Measurements from ENCODE around the gene SLC16A2.
A peak's percentile ranks its signal among the peaks of the same experiment; 100 is the strongest.

Gene SLC16A2

GRCh38 chrX:74421036-74421739 lies at the start of gene SLC16A2:
Gene SLC16A2, plus strand, starts transcription at chrX:74421493. Its CDS starts 145 bp downstream, at chrX:74421638.
- peak; percentile 17 for DNase-seq

- DNase-seq, result no peak
Observed at GRCh38 chrX:74372272-74372671, 49.0 kb upstream of the SLC16A2 start.

DNA sequence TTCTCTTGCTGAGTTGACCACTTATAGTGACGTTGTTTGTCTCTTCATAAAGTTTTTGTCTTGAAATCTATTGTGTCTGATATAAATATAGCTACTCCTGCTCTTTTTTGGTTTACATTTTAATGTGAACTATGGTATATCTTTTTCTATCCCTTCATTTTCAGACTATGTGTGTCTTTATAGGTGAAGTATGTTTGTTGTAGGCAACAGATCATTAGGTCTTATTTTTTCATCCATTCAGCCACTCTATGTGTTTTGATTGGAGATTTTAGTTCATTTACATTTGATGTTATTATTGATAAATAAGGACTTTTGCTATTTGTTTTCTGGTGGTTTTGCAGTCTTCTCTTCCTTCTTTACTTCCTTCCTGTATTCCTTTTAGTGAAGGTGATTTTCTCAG lies 44.0 kb upstream of the SLC16A2 start:
- DNase-seq, result no peak

GRCh38 chrX:74382613-74383012 lies 38.7 kb upstream of the SLC16A2 start:
- DNase-seq, result peak; percentile 78

DNA sequence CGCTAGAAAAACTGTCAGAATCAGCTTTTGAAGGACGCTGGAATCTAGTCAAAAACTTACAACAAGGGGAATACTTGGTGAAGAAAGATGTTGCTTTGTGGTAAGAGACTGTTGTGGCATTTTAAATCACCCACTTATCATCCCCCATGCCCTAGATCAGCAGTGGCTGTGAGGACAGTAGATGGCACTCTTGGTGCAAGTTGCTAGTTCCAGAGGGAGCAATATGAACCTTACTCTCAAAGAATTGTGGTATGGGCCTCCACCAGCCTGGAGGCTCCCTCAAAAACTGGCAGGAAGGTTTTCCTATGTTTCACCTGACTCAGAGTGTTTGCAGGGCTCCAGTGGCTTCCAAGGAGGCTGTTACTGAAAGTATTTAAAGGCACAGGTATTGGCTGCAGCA lies 37.7 kb upstream of the SLC16A2 start:
- DNase-seq, result peak; percentile 53

- no peak for DNase-seq
Observed at GRCh38 chrX:74389016-74389722, 32.1 kb upstream of the SLC16A2 start.

DNA sequence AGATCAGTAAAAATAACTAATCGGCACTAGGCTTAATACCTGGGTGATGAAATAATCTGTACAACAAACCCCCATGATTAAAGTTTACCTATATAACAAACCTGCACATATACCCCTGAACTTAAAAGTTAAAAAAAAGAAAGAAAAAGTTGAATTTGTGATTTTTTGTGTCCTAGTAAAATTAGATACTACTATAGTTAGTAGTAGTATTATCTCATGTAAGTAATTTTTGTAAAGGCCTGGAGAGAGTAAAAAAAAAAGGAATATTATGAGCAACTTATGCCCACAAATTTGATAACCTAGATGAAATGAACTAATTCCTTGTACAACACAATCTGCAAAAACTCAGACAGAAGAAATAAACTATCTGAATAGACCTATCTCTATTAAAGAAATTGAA lies 25.7 kb upstream of the SLC16A2 start:
- no peak for DNase-seq

DNA sequence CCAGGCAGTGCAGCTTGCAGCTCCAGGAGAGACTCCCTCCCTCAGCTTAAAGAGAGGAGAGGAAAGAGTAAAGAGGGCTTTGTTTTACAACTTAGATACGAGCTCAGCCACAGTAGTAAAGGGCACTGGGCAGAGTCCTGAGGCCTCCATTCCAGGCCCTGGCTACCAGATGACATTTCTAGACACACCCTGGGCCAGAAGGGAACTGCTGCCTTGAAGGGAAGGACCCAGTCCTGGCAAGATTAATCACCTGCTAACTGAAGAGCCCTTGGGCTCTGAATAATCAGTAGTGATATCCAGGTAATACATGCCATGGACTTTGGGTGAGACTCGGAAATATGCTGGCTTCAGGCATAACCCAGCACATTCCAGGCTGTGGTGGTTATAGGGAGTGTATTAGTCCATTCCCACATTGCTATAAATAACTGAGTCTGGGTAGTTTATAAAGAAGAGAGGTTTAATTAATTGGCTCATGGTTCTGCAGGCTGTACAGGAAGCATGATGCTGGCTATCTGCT lies 15.3 kb upstream of the SLC16A2 start:
- DNase-seq, result no peak

DNA sequence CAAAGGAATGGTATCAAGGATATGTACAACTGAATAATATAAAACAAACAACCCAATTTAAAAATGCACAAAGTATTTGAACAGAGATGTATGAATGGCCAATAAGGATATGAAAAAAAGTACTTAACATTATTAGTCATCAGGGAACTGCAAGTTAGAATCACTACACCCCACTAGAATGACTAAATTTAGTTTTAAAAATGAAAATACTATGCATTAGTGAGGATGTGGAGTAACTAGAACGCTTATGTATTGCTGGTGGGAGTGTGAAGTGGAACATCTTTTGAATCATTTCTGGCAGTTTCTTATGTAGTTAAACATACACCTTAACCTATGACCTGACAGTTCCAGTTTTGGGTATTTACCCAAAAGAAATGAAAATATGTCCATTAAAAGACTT lies 13.0 kb upstream of the SLC16A2 start:
- no peak for DNase-seq

GRCh38 chrX:74419864-74420195 lies 1.5 kb upstream of the SLC16A2 start:
- no peak for DNase-seq

DNA sequence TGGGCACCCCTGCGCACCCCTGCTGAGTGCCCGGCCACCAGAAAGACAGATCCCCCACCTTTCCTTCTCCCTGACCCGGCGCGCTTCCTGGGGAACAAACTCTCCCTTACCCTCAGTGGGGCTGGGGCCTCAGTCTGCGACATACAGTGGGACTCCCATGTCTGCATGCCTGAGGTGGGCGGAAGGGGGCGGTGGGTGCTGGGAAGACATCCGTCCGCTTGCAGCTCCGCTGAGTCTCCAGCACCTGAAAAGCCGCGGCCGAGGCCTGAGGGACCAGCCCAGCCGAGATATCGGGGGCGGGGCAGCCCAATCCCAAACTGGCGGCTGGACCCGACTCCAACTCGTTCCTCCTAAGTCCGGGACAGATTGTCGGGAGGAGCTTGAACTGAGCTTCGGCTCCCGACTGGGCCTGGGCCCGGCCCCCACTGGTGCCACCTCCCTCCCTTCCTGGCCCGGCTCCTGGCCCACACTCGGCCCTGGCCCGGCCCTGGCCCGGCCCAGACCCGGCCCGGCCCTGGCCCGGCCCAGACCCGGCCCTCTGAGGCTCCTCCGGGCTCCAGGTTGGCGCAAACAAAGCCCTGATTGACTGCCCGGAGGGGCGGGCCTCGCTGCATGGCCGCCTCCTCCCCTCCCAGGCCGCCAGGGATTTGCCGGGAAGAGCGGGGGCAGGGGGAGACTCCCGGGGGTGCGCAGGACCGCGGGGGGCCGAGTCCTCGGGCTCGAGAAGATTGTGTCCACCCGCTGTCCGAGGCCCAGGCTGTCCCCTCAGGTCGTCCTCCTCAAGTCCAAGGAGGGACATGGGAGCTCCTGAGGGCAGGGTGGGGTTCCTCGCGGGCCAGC lies 877 bp upstream of the SLC16A2 start:
- DNase-seq, result no peak

DNA sequence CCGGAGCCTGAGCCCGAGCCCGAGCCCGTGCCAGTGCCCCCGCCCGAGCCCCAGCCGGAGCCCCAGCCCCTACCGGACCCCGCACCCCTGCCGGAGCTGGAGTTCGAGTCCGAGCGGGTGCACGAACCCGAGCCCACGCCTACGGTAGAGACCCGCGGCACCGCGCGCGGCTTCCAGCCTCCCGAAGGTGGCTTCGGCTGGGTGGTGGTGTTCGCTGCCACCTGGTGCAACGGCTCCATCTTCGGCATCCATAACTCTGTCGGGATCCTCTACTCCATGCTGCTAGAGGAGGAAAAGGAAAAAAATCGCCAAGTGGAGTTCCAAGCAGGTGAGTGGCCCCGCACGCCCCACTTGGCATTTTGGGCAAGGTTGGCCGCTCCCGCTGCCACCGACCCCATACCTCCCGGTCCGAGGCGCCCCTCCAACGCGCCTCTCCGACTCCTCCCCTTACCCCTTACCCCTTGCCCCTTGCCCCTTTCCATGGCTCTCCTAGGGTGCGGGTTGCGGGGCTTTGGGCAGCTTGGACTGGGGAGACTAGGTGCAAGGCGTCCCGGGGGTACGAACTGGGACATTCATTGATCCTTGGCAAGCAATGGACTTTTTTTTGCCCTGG lies 553 bp downstream of the SLC16A2 start:
- DNase-seq, result no peak

- peak; percentile 27 for DNase-seq
Observed at GRCh38 chrX:74422576-74423288, 1.4 kb downstream of the SLC16A2 start.

- DNase-seq, result no peak
Observed at GRCh38 chrX:74423289-74423998, 2.2 kb downstream of the SLC16A2 start.

- DNase-seq, result no peak
Observed at GRCh38 chrX:74426071-74426470, 4.8 kb downstream of the SLC16A2 start.

DNA sequence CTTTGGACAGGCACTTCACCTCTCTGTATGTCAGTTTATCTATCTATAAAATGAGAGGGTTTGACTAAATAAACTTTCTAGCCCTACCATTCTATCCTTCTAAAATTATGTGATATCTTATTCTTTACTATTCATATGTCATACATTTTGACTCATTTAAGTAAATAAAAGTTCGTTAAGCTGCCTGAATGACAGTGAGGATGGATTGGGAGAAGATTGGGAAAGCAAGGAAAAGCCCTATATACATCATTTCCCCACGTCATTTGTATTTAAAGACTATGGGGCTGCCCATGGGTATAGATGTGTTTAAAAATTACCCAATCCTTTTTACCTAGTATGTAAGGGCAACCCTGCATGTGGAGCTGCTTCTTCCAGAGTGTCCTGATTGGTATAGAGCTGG lies 5.3 kb downstream of the SLC16A2 start:
- no peak for DNase-seq

- no peak for DNase-seq
Observed at GRCh38 chrX:74431797-74432196, 10.5 kb downstream of the SLC16A2 start.

- DNase-seq, result no peak
Observed at GRCh38 chrX:74434336-74434735, 13.0 kb downstream of the SLC16A2 start.

GRCh38 chrX:74437530-74437929 lies 16.2 kb downstream of the SLC16A2 start:
- DNase-seq, result no peak

DNA sequence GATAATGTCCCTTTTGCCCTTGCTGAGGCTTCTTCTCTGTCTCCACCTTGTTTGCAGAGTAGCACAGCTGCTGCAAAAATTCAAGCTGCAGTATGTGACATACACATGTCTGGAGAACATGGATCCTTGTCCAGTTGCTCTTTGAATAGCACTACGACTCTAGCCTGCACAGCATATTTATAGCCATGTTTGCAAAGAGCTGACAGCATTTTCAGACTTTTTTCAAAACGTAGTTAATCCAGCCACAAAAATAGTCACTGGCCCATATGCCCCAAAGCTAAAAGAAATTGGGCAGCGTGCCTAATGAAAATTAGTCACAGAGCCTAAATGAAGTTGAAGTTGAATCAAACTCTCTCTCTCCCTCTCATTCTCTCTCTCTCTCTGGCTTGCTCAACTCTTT lies 17.5 kb downstream of the SLC16A2 start:
- no peak for DNase-seq

GRCh38 chrX:74445099-74445498 lies 23.8 kb downstream of the SLC16A2 start:
- no peak for DNase-seq

DNA sequence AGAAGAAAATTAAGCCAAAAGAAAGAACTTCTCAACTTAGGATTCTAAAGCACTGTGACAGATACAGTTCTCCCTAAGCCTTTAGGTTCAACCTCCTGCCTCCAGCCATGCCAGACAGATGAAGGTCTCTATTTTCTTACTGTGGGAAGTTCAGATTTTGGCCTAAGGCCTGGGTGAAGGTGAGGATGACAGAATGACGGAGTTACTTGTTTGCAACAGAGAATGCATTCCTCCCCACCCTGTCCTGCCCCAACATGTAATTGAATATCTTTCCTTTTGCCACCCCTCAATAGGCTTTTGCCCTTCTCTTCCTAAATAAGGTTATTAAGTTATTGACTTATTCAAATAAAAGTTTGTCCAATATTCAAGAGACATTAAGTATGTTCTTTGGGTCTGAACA lies 25.6 kb downstream of the SLC16A2 start:
- DNase-seq, result no peak
